COR-L47 (cell line): Measurements from ENCODE around the gene REEP3.

Source experiments
- DNase-seq: peaks from one replicate; lab custom pipeline; 2025; lab: John Stamatoyannopoulos, UW

Gene REEP3

GRCh38 chr10:63588436-63589167 lies 67.4 kb downstream of the REEP3 start:
- peak; percentile 33 for DNase-seq

- no peak for DNase-seq
These were observed 70.6 kb downstream of the REEP3 start for GRCh38 chr10:63591600-63592379.

- DNase-seq = no peak
These were observed 72.4 kb downstream of the REEP3 start for GRCh38 chr10:63593576-63593975.

DNA sequence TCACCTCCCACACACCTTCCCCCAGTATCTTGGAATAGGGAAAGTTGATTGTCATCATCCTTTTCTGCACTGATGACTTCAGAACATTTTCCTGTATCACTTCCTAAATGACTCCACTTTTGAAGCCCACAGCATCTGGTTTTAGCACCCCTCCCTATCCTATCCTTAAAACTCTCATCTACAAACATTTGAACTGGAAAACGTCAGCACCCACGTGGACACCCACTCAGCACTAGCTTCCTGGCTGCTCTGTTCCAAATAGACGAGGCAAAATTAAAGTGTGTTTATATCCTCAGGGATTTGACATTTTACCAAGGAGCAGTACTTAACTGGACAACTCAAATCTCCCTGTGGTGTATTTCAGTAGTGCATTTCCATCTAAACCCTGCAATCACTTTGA lies 73.9 kb downstream of the REEP3 start:
- DNase-seq = no peak

GRCh38 chr10:63596924-63597323 lies 75.7 kb downstream of the REEP3 start:
- DNase-seq = no peak

DNA sequence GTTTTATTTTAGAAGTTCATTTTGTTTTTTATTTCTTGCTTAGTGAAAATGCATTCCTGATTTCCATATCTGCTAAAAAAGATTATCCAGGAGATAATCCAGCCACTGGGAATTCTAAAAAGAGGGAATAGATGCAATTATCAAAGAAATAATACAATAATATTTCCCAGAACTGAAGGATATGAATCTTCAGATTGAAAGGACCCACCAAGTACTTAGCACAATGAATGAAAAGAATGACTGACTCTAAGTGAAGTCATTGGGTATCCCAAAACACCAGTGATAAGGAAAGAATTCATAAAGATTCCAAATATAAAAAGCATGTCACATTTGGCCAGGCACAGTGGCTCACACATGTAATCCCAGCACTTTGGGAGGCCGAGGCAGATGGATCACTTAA lies 79.3 kb downstream of the REEP3 start:
- no peak for DNase-seq

DNA sequence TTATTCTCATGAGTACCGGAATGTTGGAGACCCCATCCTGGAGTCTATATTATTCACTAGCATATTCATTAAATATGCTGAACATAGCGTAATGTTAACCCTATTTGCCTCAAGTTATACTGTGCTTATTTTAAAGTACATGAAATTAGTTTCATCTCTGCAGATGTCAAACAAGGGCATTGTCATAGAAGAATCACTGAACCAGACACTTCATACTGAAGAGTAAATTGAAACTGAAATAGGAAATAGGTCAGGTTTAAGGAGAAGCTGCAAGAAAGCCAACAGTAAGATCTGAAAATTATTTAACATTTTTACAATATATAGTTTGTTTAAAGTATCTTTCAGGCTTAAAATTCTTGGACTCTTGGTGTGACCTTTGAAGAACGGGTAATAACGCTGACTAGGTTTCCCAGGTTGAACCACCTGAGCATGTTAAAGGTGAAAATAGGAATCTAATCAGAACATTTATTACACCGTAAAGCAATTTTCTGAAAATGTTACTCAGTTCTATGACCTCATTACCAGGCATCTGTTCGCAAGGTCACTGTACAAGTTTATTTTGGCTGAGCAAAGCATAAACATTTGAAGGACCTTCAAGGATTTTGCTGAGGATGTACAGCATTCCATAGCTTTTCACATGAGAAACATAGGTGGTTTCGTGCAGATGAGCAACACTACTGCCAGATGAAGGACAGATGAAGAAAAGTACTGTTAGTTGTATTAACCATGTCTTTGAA lies 82.7 kb downstream of the REEP3 start:
- DNase-seq = no peak

DNA sequence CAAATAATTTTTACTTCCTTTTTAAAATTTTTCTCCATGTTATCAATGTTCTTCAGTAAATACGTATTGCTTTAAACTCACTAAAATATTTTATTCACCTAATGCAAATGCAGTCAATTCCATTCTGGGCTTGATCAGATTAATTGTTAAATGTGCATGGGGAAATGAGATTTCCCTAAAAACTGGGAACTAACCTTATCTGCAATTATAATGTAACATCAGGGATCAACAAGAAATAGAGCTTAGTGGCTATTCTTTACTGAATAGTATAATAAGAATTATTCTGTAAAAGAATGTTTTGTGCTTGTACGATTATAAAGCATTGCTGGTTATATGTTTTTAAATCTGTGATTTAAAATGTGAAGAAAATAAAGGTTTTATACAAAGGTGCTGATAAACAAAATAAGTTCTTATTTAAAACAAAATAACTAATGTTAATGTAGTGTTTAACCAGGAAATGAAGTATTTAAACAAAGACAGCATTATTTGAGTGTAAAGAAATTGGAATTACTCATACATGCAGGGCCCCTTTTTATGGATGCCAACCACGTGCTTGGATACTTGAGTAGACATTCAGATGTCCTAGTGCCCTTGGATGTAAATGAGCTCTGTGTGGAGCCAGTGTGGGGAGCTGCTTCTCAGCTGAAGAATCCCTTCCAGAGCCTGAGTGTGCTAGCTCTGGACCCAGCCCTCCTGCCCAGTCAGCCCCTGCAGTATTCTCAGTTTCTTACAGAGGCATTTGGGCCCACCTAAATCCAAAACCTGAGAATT lies 84.2 kb downstream of the REEP3 start:
- DNase-seq = no peak

GRCh38 chr10:63608511-63608910 lies 87.3 kb downstream of the REEP3 start:
- no peak for DNase-seq

DNA sequence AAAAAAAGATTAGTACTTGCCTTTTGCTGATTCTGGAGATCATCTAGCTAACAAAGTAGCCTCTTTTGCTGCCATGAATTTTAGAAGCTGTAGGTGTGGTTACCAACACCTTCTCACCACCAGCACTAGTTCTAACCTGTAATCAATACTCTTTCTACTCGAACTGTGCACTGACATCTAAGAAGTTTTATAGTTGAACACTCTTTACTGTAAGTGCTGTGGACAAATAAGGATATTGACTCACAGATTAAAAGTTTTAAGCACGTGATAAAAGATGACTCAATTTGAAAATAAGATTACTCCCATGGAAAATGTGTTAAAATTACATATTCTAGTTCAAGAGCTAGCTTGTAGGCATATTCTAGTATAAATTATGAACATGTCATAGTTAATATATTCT lies 89.9 kb downstream of the REEP3 start:
- no peak for DNase-seq

- no peak for DNase-seq
These were observed 93.2 kb downstream of the REEP3 start for GRCh38 chr10:63614371-63614891.

- DNase-seq = no peak
These were observed 97.4 kb downstream of the REEP3 start for GRCh38 chr10:63618552-63618951.

GRCh38 chr10:63619426-63619825 lies 98.2 kb downstream of the REEP3 start:
- no peak for DNase-seq

DNA sequence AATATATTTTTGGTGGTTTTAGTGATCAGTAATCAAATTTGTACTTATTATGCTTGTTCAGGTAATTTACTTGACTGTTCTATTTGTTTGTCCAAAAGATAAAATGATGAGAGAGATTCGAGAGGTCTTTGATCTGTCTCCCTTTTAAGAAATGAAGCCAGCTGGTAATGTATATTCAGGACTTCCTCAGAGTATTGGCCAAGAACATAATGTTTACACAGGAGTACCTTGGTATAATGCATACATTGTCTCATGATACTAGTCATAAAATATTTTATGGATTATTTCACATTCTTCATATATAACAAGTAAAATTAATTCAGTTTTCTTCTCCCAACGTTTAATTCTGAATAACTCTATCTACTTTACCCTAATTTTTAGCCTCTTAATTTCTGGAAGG lies 100.9 kb downstream of the REEP3 start:
- no peak for DNase-seq

DNA sequence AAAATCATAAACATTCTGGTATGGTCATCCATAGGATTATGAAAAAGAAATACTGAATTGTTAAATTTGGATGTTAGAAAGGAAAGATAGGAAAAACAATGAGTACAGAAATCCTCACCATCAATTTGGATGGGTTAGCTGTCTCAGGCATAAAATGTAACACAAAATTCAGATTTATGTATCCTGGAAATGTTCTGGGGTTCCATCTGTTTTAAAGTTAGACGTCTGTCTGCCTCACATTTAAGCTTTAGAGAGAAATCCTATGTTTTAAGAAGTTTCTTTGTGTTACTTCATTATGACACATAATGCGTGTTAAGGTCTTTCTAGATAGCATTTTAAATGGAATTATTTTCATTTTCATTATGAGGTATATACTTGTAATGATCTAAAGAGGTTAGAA lies 103.5 kb downstream of the REEP3 start:
- DNase-seq = no peak

- no peak for DNase-seq
These were observed 106.2 kb downstream of the REEP3 start for GRCh38 chr10:63627396-63627795.

GRCh38 chr10:63627881-63628296 lies 106.7 kb downstream of the REEP3 start:
- no peak for DNase-seq

DNA sequence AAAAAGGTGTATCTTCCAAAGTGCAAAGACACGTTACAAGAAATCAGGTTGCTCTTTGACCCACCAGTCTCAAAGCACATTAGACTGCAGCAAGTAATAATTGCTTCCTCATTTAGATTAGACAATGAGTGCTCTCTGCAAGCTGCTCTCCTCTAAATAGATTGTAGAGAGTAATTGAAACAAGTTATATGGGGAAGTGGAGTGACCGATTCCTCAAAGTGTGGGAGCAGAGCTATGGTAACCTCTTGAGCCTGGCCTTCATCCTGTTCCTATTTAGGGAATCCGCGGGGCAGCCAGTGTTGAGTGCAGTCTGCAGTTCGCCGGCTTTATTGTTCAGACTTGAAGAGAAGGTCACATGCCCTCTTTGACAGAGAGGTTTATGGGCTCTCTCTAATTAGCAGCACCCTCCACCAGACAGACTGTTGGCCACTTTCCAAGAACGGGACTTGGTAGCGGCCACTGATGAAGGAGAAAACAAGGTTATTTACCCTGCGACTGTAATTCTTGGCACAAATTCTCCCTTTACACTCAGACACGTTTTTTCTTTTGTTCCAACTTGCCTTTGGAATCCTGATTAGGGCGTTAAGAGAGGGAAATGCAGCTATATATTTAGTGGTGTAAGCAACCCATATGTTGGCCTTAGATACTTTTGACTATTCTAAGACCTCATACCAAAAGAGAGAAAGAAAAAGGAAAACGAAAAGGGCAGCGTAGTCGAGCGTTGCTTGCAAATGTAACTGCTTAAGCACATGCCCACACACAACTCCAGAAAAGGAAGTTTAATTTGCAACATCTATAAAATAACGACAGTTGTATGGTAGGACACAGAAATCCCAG lies 107.5 kb downstream of the REEP3 start:
- peak; percentile 99 for DNase-seq

- DNase-seq = peak; percentile 99
These were observed 108.3 kb downstream of the REEP3 start for GRCh38 chr10:63629363-63630084.
